CD4-positive, alpha-beta T cell treated with Interleukin-6 for 4 hours (primary cell): ENCODE results near the gene WDR59.
"Not testable (repeated sequence)": the region's sequence is repeated elsewhere in the genome, so short reads cannot be mapped to it uniquely, and the experiment has no call there.

Source experiments
- DNase-seq: peaks from one replicate; pipeline ENCODE4 v3.0.0-alpha.2; 2020; ENCODE audit warnings: mixed read lengths

Gene WDR59

GRCh38 chr16:75011634-75012307 is 26.8 kb upstream of the WDR59 start:
- peak; percentile 38 for DNase-seq

- DNase-seq, result no peak
Observed at GRCh38 chr16:75010427-75010826, 25.5 kb upstream of the WDR59 start.

GRCh38 chr16:75007443-75007842 is 22.5 kb upstream of the WDR59 start:
- DNase-seq, result no peak

- no peak for DNase-seq
Observed at GRCh38 chr16:75005697-75006096, 20.8 kb upstream of the WDR59 start.

- no peak for DNase-seq
Observed at GRCh38 chr16:75004460-75004859, 19.5 kb upstream of the WDR59 start.

- DNase-seq, result no peak
Observed at GRCh38 chr16:75003931-75004330, 19.0 kb upstream of the WDR59 start.

- DNase-seq, result no peak
Observed at GRCh38 chr16:75002474-75002873, 17.6 kb upstream of the WDR59 start.

GRCh38 chr16:75000481-75001081 is 15.7 kb upstream of the WDR59 start:
- peak; percentile 4 for DNase-seq

- DNase-seq, result peak; percentile 79
Observed at GRCh38 chr16:74999609-75000480, 14.9 kb upstream of the WDR59 start.

GRCh38 chr16:74999219-74999608 is 14.3 kb upstream of the WDR59 start:
- peak; percentile 53 for DNase-seq

- peak; percentile 87 for DNase-seq
Observed at GRCh38 chr16:74998481-74999218, 13.7 kb upstream of the WDR59 start, which contains the start of gene ZNRF1. TSS of gene ZNRF1 (plus strand) at chr16:74999024. CDS start at chr16:74999672, 648 bp downstream.

- no peak for DNase-seq
Observed at GRCh38 chr16:74997042-74997491, 12.1 kb upstream of the WDR59 start.

- no peak for DNase-seq
Observed at GRCh38 chr16:74995986-74996385, 11.1 kb upstream of the WDR59 start.

GRCh38 chr16:74991593-74992403 is 6.9 kb upstream of the WDR59 start:
- DNase-seq, result no peak

GRCh38 chr16:74991268-74991592 is 6.3 kb upstream of the WDR59 start:
- DNase-seq, result no peak

- DNase-seq, result no peak
Observed at GRCh38 chr16:74990832-74991231, 5.9 kb upstream of the WDR59 start.

GRCh38 chr16:74989864-74990263 is 4.9 kb upstream of the WDR59 start:
- not testable (repeated sequence) for DNase-seq

GRCh38 chr16:74987027-74987681 is 2.2 kb upstream of the WDR59 start:
- DNase-seq, result no peak

GRCh38 chr16:74984194-74984528 is 762 bp downstream of the WDR59 start:
- no peak for DNase-seq

GRCh38 chr16:74982256-74982655 is 2.7 kb downstream of the WDR59 start:
- no peak for DNase-seq

- no peak for DNase-seq
Observed at GRCh38 chr16:74975591-74975990, 9.3 kb downstream of the WDR59 start.

GRCh38 chr16:74973304-74973703 is 11.6 kb downstream of the WDR59 start:
- DNase-seq, result no peak
